Neural cell (in vitro differentiated cells): ENCODE results near the gene NSMF.

ENCODE experiments used
- EP300 ChIP-seq: fragments of 450-650 bp; conservative IDR thresholded peaks from 2 replicates; pipeline ENCODE4 v1.6.1; 2014; ENCODE audit warnings: antibody characterized with exemption, mild to moderate bottlenecking, moderate library complexity; ENCODE audit not compliant: poor library complexity, severe bottlenecking
- EZH2 ChIP-seq: fragments of 200-600, 300-800 bp; shearing (Covaris generic), sonication (generic); IDR thresholded peaks from 2 replicates; pipeline ENCODE4 v1.6.1; 2014; ENCODE audit warnings: antibody characterized with exemption, low read length, borderline replicate concordance, mild to moderate bottlenecking; ENCODE audit not compliant: insufficient read depth, poor library complexity, severe bottlenecking
- MXI1 ChIP-seq: fragments of 450-650 bp; conservative IDR thresholded peaks from 2 replicates; pipeline ENCODE4 v1.6.1; 2014; ENCODE audit warnings: antibody characterized with exemption, mild to moderate bottlenecking; ENCODE audit not compliant: poor library complexity, severe bottlenecking
- POLR2AphosphoS5 ChIP-seq: IDR thresholded peaks from 2 replicates; pipeline ENCODE4 v1.6.1; 2012
- TAF1 ChIP-seq: IDR thresholded peaks from 2 replicates; pipeline ENCODE4 v1.6.1; 2012; ENCODE audit warnings: low read depth
- TF ChIP-seq, protein P1 (sequence below): fragments of 450-650 bp; IDR thresholded peaks from 2 replicates; pipeline ENCODE4 v1.5.1; 2014; ENCODE audit warnings: antibody characterized with exemption, mild to moderate bottlenecking, moderate library complexity; ENCODE audit not compliant: poor library complexity, severe bottlenecking

DNA sequence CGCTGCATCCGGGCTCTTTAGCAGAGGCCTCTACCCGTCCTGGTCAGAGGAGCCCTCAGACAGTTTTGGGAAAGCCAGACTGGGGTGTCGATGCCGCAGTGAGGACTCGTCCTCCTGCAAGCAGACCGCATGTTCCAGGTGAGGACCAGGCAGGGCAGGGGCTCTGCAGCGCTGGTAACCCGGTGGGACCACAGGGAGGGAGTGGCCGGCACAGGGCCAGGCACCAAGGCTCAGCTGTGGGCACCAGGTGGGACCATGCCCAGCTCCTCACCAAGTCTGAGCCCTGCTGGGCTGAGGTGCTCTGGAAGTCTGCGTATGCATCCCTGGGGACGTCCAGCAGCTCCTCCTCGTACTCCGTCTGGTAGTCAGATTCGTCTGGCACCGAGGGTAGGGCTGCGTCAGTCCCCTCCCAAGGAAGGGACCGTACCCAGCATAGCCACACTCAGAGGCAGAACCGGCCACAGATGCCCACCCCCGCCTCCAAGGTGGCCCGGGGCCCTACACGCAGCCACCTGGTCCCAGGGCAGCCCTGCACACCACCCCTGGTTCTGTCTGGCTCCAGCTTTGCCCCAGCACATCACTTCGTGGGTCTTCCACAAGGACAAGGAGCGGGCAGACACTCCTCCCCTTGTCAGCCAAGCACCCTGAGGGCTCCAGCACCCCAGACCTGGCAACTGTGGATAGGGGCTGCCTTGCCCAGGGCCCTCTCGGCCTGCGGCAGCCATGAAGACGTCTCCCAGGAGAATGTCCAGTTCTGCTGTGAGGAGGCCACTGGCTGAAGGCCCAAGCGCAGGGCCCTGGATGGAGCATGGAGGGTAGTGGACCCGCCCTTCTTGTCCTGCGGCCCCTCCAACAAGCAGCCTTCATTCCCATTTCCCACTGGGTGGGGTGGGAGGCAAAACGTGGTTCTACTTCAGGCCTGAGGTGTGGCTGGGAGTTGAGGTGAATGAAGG, 1.5 kb upstream of the NSMF start:
- TF ChIP-seq, protein P1, sequence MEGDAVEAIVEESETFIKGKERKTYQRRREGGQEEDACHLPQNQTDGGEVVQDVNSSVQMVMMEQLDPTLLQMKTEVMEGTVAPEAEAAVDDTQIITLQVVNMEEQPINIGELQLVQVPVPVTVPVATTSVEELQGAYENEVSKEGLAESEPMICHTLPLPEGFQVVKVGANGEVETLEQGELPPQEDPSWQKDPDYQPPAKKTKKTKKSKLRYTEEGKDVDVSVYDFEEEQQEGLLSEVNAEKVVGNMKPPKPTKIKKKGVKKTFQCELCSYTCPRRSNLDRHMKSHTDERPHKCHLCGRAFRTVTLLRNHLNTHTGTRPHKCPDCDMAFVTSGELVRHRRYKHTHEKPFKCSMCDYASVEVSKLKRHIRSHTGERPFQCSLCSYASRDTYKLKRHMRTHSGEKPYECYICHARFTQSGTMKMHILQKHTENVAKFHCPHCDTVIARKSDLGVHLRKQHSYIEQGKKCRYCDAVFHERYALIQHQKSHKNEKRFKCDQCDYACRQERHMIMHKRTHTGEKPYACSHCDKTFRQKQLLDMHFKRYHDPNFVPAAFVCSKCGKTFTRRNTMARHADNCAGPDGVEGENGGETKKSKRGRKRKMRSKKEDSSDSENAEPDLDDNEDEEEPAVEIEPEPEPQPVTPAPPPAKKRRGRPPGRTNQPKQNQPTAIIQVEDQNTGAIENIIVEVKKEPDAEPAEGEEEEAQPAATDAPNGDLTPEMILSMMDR: no peak
- TF ChIP-seq POLR2AphosphoS5: no peak
- no peak for TF ChIP-seq EP300
- no peak for TF ChIP-seq EZH2
- no peak for TF ChIP-seq MXI1
- TF ChIP-seq TAF1: no peak
